ENCODE data around the gene CORT.

DNA sequence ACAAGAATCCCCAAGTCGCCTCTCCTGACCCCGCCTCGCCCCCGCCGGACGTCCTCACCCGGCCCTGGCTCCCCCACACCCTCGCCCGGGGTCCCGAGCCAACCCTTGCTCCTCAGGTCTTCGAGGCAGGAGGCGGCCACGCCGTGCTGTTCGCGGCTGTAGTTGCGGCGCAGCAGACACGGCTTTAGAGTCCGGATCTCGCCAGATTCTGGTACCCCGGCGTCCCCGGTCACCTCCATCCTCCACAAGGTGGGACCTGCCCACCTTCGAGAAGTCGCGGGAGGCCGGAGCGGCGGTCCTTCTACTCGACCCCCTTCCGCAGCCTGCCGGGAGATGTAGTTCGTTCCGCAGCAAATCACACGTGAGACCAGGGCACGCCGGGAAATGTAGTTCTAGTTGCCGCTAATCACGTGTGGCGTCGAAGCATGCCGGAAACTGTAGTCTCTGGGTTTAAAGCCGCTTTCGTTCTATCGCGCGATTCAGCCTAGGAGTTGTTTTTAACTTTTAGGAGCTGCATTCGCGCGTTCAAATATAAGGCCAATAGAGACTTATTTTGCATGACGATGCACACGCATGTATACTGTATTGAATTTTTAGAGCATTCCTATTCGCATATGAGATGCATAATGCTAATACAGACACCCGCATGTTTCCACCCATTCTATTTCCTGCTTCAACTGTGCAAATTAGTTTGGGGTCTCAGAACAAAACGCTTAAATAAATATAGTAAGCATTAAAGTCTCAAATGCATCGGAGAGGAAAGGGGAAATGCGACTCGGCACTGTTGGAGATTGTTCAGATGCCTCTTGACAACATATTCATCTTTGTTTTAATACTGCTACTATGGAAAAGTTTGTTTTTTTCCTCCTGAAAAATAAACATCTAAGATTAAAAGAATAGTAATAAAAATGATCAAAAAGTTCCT lies 22.7 kb downstream of the CORT start, which contains the start of gene DFFA:
- TF ChIP-seq POLR2A (IDR thresholded peaks at IDR 0.05) (no peak), POLR2AphosphoS5 (IDR thresholded peaks at IDR 0.05) (peak; percentile 84 to 89 (median 88))

Data from breast epithelium (tissue), 3 donors.